ENCODE measurements around the gene TSG101.

TSG101 gene, protein sequence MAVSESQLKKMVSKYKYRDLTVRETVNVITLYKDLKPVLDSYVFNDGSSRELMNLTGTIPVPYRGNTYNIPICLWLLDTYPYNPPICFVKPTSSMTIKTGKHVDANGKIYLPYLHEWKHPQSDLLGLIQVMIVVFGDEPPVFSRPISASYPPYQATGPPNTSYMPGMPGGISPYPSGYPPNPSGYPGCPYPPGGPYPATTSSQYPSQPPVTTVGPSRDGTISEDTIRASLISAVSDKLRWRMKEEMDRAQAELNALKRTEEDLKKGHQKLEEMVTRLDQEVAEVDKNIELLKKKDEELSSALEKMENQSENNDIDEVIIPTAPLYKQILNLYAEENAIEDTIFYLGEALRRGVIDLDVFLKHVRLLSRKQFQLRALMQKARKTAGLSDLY

DNA sequence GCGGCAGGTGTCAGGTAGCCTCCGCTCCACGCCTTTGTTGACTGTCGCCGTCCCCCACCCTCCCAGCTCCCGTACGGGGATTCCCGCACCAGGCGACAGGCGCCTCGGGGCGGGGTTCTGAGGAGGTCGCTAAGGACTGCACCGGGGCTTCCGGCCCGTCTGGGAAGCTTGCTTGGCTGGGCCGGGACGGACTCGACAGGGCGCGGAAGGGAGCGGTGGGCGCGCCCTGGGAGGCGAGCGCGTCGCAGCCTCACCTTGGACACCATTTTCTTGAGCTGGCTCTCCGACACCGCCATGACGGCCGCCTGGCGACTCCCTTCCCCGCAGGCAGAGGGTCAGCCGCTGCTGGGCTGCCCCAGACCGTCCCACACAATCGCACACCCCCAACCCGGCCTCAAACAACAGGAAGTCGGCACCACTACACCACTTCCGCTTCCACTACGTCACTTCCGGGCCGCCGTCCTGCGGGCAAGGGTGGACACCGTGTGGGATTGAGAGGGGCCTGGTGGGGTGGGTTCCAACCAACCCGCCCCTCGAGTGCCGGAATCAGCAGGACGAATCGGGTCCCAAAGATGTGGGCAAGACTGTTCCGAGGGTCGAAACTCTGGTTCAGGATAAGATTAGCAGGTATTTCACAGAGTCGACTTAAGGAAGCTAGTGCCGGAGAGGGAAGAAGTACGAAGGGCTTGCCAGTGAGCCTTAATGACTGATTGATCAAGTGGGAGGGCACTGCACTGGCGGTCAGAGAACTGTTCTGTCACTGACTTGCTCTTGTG, at the start of gene TSG101:
TSS of gene TSG101 (minus strand) at position 422 of the 776 bp plus-strand sequence. CDS start at position 296, 126 bp downstream.
- peak; percentile 79 for DNase-seq

DNA sequence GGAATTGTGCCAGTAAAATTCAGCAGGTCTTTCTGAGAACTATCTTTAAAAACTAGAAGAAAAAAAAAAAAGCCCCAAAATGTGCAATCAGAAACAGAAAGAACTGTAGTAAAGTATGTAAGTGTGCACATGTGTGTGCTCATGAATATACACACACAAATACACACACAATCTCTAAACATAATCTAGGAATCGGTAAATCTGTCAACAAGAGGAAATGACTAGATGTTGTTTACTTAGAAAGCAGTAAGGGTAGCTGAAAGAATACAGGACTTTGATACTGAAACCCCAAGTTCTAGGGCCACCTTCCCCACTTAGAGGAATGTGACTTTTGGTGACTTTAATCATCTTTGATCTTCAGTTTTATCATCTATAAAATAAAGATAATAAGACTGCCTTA, 48.6 kb upstream of the TSG101 start:
- no peak for DNase-seq

DNA sequence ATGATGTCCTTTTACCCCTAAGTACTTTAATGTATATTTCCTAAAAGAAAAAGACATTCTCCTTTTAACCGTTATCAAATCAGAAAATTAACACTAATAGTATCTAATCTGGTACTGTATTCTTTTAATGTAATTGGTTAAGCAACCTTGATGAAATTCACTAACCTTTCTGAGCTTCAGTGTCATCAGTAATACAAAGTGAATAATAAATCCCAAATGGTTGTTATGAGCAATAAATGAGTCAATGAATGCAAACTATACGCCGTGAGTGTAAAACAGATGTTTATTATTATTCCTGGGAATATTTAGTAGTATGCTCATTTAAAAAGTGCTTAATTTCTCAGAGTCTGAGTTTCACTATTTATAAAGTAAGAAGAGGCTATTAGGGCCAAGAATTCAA, 40.3 kb upstream of the TSG101 start:
- DNase-seq: no peak

DNA sequence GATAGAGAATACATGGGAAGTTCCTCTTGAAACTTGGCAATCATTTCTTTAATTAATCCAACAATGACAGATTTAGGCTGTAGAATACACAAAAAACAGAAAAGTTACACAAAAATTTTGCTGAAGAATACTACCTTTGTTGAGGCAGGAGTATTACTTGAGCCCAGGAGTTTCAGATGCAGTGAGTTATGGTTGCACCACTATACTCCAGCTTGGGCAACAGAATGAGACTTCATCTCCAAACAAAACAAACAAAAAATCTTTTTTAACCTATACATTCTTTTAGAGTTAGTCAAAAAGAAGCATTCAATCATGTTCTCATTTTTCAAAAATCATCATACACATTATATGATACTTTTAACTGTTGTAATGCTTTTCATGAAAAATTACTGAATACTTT, 39.7 kb upstream of the TSG101 start:
- DNase-seq: no peak

DNA sequence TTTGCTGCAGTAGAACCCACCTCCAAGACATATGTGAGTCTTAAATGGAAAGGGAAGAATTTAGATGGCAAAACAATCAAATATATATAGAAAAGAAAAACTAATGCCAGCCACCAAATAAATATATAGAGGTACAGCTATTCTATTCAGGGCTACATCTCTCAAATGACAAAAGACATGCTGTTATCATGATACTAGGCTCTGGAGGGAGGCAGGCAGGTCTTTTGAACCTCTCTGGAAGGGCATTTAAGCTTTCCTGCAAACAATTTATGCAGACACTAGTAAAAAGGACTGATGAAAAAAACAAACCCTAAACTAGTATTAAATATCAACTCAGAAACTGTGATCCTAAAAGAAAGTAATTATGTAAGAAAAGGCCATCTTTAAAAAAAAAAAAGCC, 37.4 kb upstream of the TSG101 start:
- no peak for DNase-seq

DNA sequence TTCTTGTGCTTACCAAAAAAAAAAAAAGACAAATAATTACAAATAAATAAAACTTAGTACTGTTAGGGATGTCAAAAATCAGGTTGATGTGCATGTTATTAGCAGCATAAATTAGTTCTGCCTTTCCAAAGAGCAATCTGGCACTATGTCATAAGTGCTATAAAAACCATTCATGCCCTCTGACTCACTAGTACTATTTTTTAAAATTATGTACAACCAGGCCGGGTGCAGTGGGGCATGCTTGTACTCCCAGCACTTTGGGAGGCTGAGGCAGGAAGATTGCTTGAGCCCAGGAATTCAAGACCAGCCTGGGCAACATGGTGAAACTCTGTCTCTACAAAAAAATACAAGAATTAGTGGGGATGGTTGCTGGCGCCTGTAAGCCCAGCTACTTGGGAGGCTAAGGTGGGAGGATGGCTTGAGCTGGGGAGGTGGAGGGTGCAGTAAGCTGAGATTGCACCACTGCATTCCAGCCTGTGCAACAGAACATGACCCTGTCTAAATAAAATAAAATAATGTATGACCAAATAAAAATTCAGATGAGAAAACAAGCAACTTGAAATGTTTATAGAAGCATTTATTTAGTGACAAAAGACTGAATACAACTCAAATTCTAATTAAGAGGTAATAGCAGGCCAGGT, 36.5 kb upstream of the TSG101 start:
- no peak for DNase-seq

- no peak for DNase-seq
Measured at GRCh38 chr11:18548001-18548400, 21.3 kb upstream of the TSG101 start.

DNA sequence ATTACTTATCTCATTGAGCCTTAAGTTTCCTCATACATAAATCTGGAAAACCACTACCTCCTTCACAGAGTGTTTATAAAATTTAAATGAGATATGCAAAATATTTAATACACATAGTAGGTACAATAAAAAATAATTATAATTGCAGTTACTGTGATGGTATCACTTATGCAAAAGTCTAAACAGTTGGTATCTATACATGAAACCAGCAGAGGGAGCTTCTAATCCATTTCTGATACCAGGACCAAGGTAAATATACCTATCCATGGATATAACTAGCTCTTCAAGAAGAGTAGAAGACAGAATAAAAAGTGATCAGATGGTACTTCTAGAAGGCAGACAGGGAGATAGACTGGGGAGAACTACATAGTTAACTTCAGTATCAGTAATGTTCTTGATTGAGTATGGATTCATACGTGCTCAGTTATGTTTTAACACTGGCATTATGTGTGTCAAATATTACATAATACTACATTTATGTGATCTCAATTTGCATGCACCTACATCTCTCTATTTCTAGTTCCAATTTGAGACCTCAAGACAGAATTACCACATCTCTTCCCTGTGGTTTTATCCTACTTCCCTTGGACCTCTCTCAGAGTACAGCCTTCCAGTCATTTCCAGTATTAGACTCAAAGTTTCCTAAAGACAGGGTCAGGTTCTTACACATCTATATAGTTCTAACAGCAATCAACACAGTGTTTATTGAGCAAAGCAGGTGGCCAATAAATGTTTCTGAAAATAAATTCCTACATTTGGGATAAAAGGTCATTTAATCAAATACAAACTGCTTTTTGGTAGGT, 13.7 kb upstream of the TSG101 start:
- no peak for DNase-seq

GRCh38 chr11:18536209-18536608, 9.5 kb upstream of the TSG101 start:
- DNase-seq: no peak

GRCh38 chr11:18534245-18534644, 7.5 kb upstream of the TSG101 start:
- DNase-seq: no peak

GRCh38 chr11:18533365-18533764, 6.6 kb upstream of the TSG101 start:
- DNase-seq: no peak

DNA sequence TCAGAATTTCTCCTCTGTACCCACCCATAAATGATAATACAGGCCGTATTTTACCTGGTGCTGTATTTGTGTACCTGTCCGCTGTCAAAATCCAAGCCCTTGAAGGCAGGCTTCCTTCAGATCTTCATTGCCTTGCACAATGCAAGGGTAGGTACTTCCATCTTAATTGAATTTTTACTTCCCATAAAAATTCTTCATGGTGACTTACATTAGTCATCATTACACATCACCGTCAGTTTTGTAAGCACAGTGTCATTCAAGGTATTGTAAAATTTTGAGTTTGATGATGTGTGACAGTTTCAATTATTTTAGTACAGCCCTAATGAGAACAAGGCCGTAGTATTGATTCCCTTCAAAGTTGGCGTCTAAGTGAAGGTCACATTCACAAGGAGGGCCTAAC, 770 bp upstream of the TSG101 start:
- no peak for DNase-seq

DNA sequence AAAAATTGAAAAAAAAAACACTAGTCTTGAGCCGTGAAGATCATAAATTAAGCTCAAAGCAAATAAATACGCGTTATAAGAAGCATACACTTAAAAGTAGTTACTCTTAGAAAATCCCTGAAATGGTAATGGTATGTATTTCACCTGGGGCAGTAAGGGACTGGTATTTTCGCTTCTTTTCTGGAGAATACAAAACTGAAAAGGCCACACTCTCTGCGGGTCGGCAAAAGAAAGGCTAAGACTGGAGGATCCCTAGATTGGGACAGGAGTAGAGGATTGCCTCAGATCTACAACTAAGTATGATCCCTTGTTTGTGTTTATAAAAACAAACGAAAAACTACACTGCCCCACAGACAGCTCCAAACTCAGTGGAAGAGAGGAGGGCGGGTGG, 617 bp downstream of the TSG101 start:
- no peak for DNase-seq

GRCh38 chr11:18524248-18524647, 2.5 kb downstream of the TSG101 start:
- DNase-seq: no peak

- no peak for DNase-seq
Measured at GRCh38 chr11:18523084-18523483, 3.7 kb downstream of the TSG101 start.

- DNase-seq: no peak
Measured at GRCh38 chr11:18522388-18522787, 4.4 kb downstream of the TSG101 start.

DNA sequence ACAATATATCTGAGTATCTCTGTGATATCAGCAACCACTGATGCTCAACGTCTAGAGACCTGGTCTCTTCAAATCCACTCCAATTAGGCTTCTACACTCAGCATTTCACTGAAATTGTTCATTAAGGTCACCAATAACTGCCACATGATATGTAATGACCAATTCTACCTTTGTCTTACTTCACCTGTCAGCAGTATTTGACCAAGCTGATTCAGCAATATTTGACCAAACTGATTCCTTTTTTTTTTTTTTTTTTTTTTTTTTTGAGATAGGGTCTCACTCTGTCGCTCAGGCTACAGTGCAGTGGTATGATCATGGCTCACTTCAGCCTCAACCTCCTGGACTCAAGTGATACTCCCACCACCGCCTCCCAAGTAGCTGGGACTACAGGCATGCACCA, 5.6 kb downstream of the TSG101 start:
- no peak for DNase-seq

- DNase-seq: no peak
Measured at GRCh38 chr11:18502352-18502751, 24.4 kb downstream of the TSG101 start.

- no peak for DNase-seq
Measured at GRCh38 chr11:18501629-18502028, 25.1 kb downstream of the TSG101 start.

DNA sequence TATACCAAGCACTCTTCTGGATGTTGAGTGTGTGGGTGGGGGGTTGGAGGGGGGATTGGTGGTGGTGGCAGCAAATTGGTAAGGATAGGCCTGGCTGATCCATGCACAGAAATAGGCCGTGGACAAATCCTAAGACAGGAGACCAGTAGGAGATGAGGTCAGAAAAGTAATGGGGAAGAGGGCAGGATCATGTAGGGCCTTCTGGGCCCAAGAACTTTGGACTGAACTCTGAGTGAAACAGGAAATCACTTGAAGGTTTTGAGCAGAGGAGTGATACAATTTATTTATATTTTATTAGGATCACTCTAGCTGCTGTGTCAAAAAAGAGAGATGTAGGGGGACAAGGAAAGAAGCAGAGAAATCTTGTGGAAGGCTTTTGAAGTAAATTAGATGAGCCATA, 28.7 kb downstream of the TSG101 start:
- no peak for DNase-seq

GRCh38 chr11:18495703-18496102, 31.0 kb downstream of the TSG101 start:
- no peak for DNase-seq

DNA sequence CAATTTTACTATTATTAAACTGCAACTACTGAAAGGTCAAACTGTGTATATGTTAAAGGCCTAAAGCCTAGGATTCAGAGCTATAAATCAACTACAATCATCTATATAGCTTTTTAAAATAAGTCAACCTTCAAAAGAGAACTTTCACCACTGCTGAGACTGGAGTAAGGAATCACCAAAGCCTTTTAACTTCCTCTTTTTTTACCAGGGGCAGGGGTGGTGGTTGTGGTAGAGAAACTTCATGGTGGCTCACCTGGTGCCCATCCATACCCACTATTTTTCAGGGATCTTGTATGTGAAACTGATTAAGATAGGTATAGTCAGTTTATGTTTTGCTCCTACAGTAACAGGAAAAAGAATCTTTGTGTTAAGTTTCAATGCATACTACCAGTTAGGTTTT, 31.5 kb downstream of the TSG101 start:
- DNase-seq: no peak

GRCh38 chr11:18493310-18493709, 33.4 kb downstream of the TSG101 start:
- no peak for DNase-seq

All from NCI-H1436 (cell line).